HepG2 (cell line): ENCODE results near the gene BRK1. TPM values are rescaled to one million over a fixed set of nuclear protein-coding genes. Genes with fewer than 3 reads are reported as not detected.

Source experiments
- ATAC-seq: fragments of 200-7000 bp; cut with Tn5 transposase; 3 replicates; pipeline ENCODE4 v1.9.1; 2020; ENCODE audit warnings: mild to moderate bottlenecking, moderate library complexity
- BruUV-seq: library from RNA; stranded (reverse); fragments of 400-500 nt; replicated peaks from 2 replicates; lab custom pipeline; 2021; lab: Mats Ljungman, UMichigan
- CTCF ChIA-PET: fragments of 300-600 bp; formaldehyde crosslinking; extraction: SDS; loops from one replicate; lab custom pipeline; 2021; ENCODE audit warnings: low total read pairs, inconsistent platforms, low intra/inter-chr PET ratio; lab: Yijun Ruan, JAX
- POLR2A ChIA-PET: fragments of 350-600 bp; sonication (Branson Sonifier 250); formaldehyde crosslinking; loops from one replicate; lab custom pipeline; 2020; ENCODE audit warnings: antibody characterized with exemption, inconsistent platforms; lab: Yijun Ruan, JAX
- DNase-seq: peaks from one replicate; pipeline ENCODE4 v3.0.0-alpha.2; 2015; ENCODE audit warnings: low spot score
- FAIRE-seq: peaks from 3 replicates; lab custom pipeline; 2011; peaks lifted over from hg19 to GRCh38; lab: Jason Lieb, UNC
- H2AFZ ChIP-seq: one replicate; pipeline ENCODE4 v1.6.1; 2011; ENCODE audit warnings: low read length, inconsistent platforms
- H3K27ac ChIP-seq: fragments of 300-600 bp; 3 replicates; pipeline ENCODE4 v1.8.0; 2011; ENCODE audit warnings: mixed run types, mild to moderate bottlenecking, mixed read lengths, low read length, inconsistent platforms; ENCODE audit not compliant: insufficient read depth; ENCODE audit errors: extremely low read length
- H3K27me3 ChIP-seq, 2 experiments: fragments of 200-600 bp in 1 of 2; 2 replicates in 1 of 2; 3 replicates in 1 of 2; pipeline versions ENCODE4 v1.6.0 to v1.8.0; 2011; ENCODE audit warnings: low read length in 2 of 2, mild to moderate bottlenecking in 2 of 2, moderate library complexity in 2 of 2, inconsistent platforms in 1 of 2; ENCODE audit not compliant: insufficient read depth in 2 of 2, control insufficient read depth in 1 of 2
- H3K36me3 ChIP-seq, 2 experiments: fragments of 200-600 bp in 1 of 2; replicated peaks in 1 of 2; 2 replicates in 1 of 2; 3 replicates in 1 of 2; pipeline versions ENCODE4 v1.5.1 to v1.8.0; 2011; ENCODE audit warnings: low read length in 2 of 2, inconsistent platforms in 1 of 2; ENCODE audit not compliant: insufficient read depth in 2 of 2, control insufficient read depth in 1 of 2
- H3K4me1 ChIP-seq: 2 replicates; pipeline ENCODE4 v1.5.1; 2012; ENCODE audit warnings: low read length, inconsistent platforms; ENCODE audit not compliant: insufficient read depth
- H3K4me2 ChIP-seq: 2 replicates; pipeline ENCODE4 v1.6.0; 2011; ENCODE audit warnings: low read depth, low read length, inconsistent platforms
- H3K4me3 ChIP-seq, 3 experiments: fragments of 200-600 bp in 1 of 3; sonication (generic), shearing (Covaris generic) in 1 of 3; replicated peaks in 1 of 3; 2 replicates each; pipeline ENCODE4 v1.5.1; 2011 to 2016; ENCODE audit warnings: low read length in 3 of 3, inconsistent platforms in 2 of 3, low read depth in 2 of 3, mild to moderate bottlenecking in 2 of 3, control low read depth in 1 of 3, mixed read lengths in 1 of 3; ENCODE audit not compliant: insufficient read depth in 1 of 3
- H3K79me2 ChIP-seq: one replicate; pipeline ENCODE4 v1.6.1; 2011; ENCODE audit warnings: low read length, inconsistent platforms; ENCODE audit not compliant: insufficient read depth
- H3K9ac ChIP-seq: 2 replicates; pipeline ENCODE4 v1.6.0; 2011; ENCODE audit warnings: mild to moderate bottlenecking, low read depth, low read length, inconsistent platforms; ENCODE audit not compliant: insufficient read depth
- H3K9me3 ChIP-seq: 2 replicates; pipeline ENCODE4 v1.5.1; 2012; ENCODE audit warnings: mild to moderate bottlenecking, low read length
- H4K20me1 ChIP-seq: 2 replicates; pipeline ENCODE4 v1.6.0; 2011; ENCODE audit warnings: inconsistent platforms, mild to moderate bottlenecking, low read length, moderate library complexity; ENCODE audit not compliant: insufficient read depth
- CAMTA2 ChIP-seq: sonication (generic); formaldehyde crosslinking; IDR thresholded peaks from 2 replicates; pipeline ENCODE4 v1.4.0; 2020; ENCODE audit warnings: mild to moderate bottlenecking, missing genetic modification reagents, borderline replicate concordance
- KDM5A ChIP-seq: fragments of 200-600 bp; sonication (generic); IDR thresholded peaks from 2 replicates; pipeline ENCODE4 v1.7.0; 2018; ENCODE audit warnings: antibody characterized with exemption, mild to moderate bottlenecking, low read length, borderline replicate concordance
- MEIS1 ChIP-seq: sonication (generic); formaldehyde crosslinking; IDR thresholded peaks from 2 replicates; pipeline ENCODE4 v1.9.0; 2021; ENCODE audit warnings: mild to moderate bottlenecking, missing genetic modification reagents, moderate library complexity, borderline replicate concordance
- NBN ChIP-seq: fragments of 450-650 bp; conservative IDR thresholded peaks from 2 replicates; pipeline ENCODE4 v1.6.1; 2017
- PHB2 ChIP-seq: fragments of 450-650 bp; IDR thresholded peaks from 2 replicates; pipeline ENCODE4 v1.6.1; 2018; ENCODE audit not compliant: partially characterized antibody
- PRDM4 ChIP-seq: sonication (generic); formaldehyde crosslinking; IDR thresholded peaks from 2 replicates; pipeline ENCODE4 v1.9.0; 2021; ENCODE audit warnings: missing genetic modification reagents, borderline replicate concordance
- RCOR2 ChIP-seq: IDR thresholded peaks from 2 replicates; pipeline ENCODE4 v1.6.1; 2016; ENCODE audit warnings: missing biosample characterization, missing genetic modification reagents
- RXRA ChIP-seq: sonication (generic); formaldehyde crosslinking; IDR thresholded peaks from 2 replicates; pipeline ENCODE4 v1.5.1; 2020; ENCODE audit warnings: missing genetic modification reagents
- SKIL ChIP-seq: sonication (generic); formaldehyde crosslinking; IDR thresholded peaks from 2 replicates; pipeline ENCODE4 v1.8.0; 2022; ENCODE audit warnings: missing genetic modification reagents, mild to moderate bottlenecking, moderate library complexity, borderline replicate concordance
- ZFP36L1 ChIP-seq: sonication (generic); formaldehyde crosslinking; IDR thresholded peaks from 2 replicates; pipeline ENCODE4 v1.8.0; 2022; ENCODE audit warnings: mild to moderate bottlenecking, missing genetic modification reagents, moderate library complexity
- ZFP36L2 ChIP-seq: sonication (generic); formaldehyde crosslinking; IDR thresholded peaks from 2 replicates; pipeline ENCODE4 v1.4.0; 2020; ENCODE audit warnings: missing genetic modification reagents
- ZFX ChIP-seq: sonication (generic); formaldehyde crosslinking; IDR thresholded peaks from 2 replicates; pipeline ENCODE4 v1.4.0; 2020; ENCODE audit warnings: mild to moderate bottlenecking, low read depth, missing genetic modification reagents, moderate library complexity
- ZNF12 ChIP-seq: sonication (generic); formaldehyde crosslinking; IDR thresholded peaks from 2 replicates; pipeline ENCODE4 v1.5.0; 2020; ENCODE audit warnings: missing genetic modification reagents
- ZNF333 ChIP-seq: sonication (generic); formaldehyde crosslinking; IDR thresholded peaks from 2 replicates; pipeline ENCODE4 v1.4.0; 2020; ENCODE audit warnings: mild to moderate bottlenecking, missing genetic modification reagents, borderline replicate concordance
- ZNF337 ChIP-seq: sonication (generic); formaldehyde crosslinking; IDR thresholded peaks from 2 replicates; pipeline ENCODE4 v1.5.1; 2020; ENCODE audit warnings: missing genetic modification reagents, low read depth, mild to moderate bottlenecking, borderline replicate concordance
- ZNF44 ChIP-seq: sonication (generic); formaldehyde crosslinking; IDR thresholded peaks from 2 replicates; pipeline ENCODE4 v1.5.1; 2020; ENCODE audit warnings: mild to moderate bottlenecking, missing genetic modification reagents
- ZNF572 ChIP-seq: sonication (generic); formaldehyde crosslinking; IDR thresholded peaks from 2 replicates; pipeline ENCODE4 v1.5.1; 2020; ENCODE audit warnings: mild to moderate bottlenecking, missing genetic modification reagents
- ZNF607 ChIP-seq: sonication (generic); formaldehyde crosslinking; IDR thresholded peaks from 2 replicates; pipeline ENCODE4 v1.5.1; 2020; ENCODE audit warnings: missing genetic modification reagents, mild to moderate bottlenecking, borderline replicate concordance
- ZNF777 ChIP-seq: sonication (generic); formaldehyde crosslinking; IDR thresholded peaks from 2 replicates; pipeline ENCODE4 v1.4.0; 2020; ENCODE audit warnings: missing genetic modification reagents
- WGBS: methylation state at CpG from one replicate; pipeline ENCODE4 v1.1.6; 2017; ENCODE audit warnings: low lambda C conversion rate; 5-methylcytosine and 5-hydroxymethylcytosine counted together
- in situ Hi-C: cut with HindIII; loops from 2 replicates; pipeline ENCODE4 v1.10.0; 2017; ENCODE audit warnings: low pct_unique_long_range_greater_than_20kb; ENCODE audit not compliant: extremely low pct_ligation_motif_present
- intact Hi-C: fragments of 100-400 bp; cut with micrococcal nuclease; formaldehyde crosslinking; loops from one replicate; pipeline ENCODE4 v1.10.0; 2022; ENCODE audit not compliant: unreplicated experiment
- polyA plus RNA-seq, 8 experiments: library from polyadenylated mRNA; depleted of rRNA in 3 of 8; stranded (reverse) in 7 of 8; unstranded in 1 of 8; fragments of >200 nt; fragmentation: Illumina TruSeq in 4 of 8; extraction: Trizol in 4 of 8; gene quantifications; 2 replicates each; pipeline versions ENCODE4 v1.2.1 to v1.2.3, GENCODE V29; 2011 to 2016; ENCODE audit warnings: low read depth in 4 of 8, missing spikeins in 1 of 8, mixed read lengths in 1 of 8; ENCODE audit not compliant: insufficient read depth in 1 of 8
- total RNA-seq, 5 experiments: library from RNA; depleted of rRNA; stranded (reverse); fragments of >200 nt; fragmentation: Illumina TruSeq; extraction: Trizol; gene quantifications; 2 replicates each; pipeline ENCODE4 v1.2.3, GENCODE V29; 2016; ENCODE audit warnings: low read depth in 1 of 5

The BRK1 gene
- total and polyA plus RNA-seq, 2 of the 13 experiments (the other 11 are each of a cell fraction or from before 2014, with no cell fraction given), result 118 to 155 TPM

GRCh38 chr3:10164546-10165393 is 49.3 kb downstream of the BRK1 start, which contains the start of gene IRAK2:
IRAK2 (plus strand) TSS chr3:10164919; CDS start chr3:10164955, 36 bp downstream.
- H3K79me2 ChIP-seq, result peaks cover 18% of the 10 kb centered on the region
- intact Hi-C loops, result loop anchor here (1.0 to 5.0 kb wide), 2 partner anchors 38 to 61 kb away; no protein-coding TSS in a partner anchor
- in situ Hi-C loops, result loop anchor here (10.0 kb wide), 1 partner anchor 60 kb away; no protein-coding TSS in a partner anchor
- H4K20me1 ChIP-seq, result no peaks in the 10 kb centered on the region
- H3K27me3 ChIP-seq, result no peaks in the 10 kb centered on the region; a peak in 1 of 5 replicates
- H2AFZ ChIP-seq, result peak within 1 kb of the TSS; percentile 28
- 1% methylated on average over 28 of the region's 76 CpGs for whole genome bisulfite sequencing
- peak within 1 kb of the TSS; percentile 98 for H3K4me2 ChIP-seq
- peaks cover 70% of the 10 kb centered on the region for H3K4me1 ChIP-seq
- H3K9me3 ChIP-seq, result no peaks in the 10 kb centered on the region
- DNase-seq (peak; percentile 35), FAIRE-seq (no peak), ATAC-seq (peak; percentile 87)
- H3K9ac ChIP-seq, result peak within 1 kb of the TSS; percentile 93
- no TSS peak for BruUV-seq
- peak within 1 kb of the TSS; percentile 76 for H3K27ac ChIP-seq
- CTCF ChIA-PET, result interaction anchor here (2.2 kb wide), 1 partner anchor 60 kb away, joined by 8 read pairs; no protein-coding TSS in a partner anchor
- POLR2A ChIA-PET, result interaction anchor here (0.6 to 3.4 kb wide), 8 partner anchors 21 to 264 kb away, joined by 3 to 38 read pairs (median 3); partner anchors contain the start of gene VHL
- 0 out of 5 replicates have a peak, but pooled peaks cover 0 to 5% of the 10 kb centered on the region in 2 experiments for H3K36me3 ChIP-seq
- H3K4me3 ChIP-seq, result peak within 1 kb of the TSS; percentile 85 to 95 (median 88)
- TF ChIP-seq ZNF777 (CRISPR knock-in tag), result peak; percentile 84
- no peak for TF ChIP-seq RCOR2 (CRISPR knock-in tag)
- no peak for TF ChIP-seq ZNF572 (CRISPR knock-in tag)
- TF ChIP-seq KDM5A, result no peak
- TF ChIP-seq ZNF607 (CRISPR knock-in tag), result 0 out of 2 replicates have a peak, but pooled peaks have one; percentile 7
- no peak for TF ChIP-seq ZNF333
- no peak for TF ChIP-seq PRDM4 (CRISPR knock-in tag)
- no peak for TF ChIP-seq ZNF44 (CRISPR knock-in tag)
- TF ChIP-seq ZFX (CRISPR knock-in tag), result peak; percentile 88
- peak; percentile 8; the same call in 1 of the 2 replicates for TF ChIP-seq ZNF12
- TF ChIP-seq RXRA (CRISPR knock-in tag), result peak; percentile 47; the same call in 1 of the 2 replicates
- TF ChIP-seq PHB2, result no peak
- no peak for TF ChIP-seq ZFP36L2 (CRISPR knock-in tag)
- TF ChIP-seq ZFP36L1, result no peak
- TF ChIP-seq ZNF337 (CRISPR knock-in tag), result no peak
- no peak for TF ChIP-seq NBN
- TF ChIP-seq CAMTA2 (CRISPR knock-in tag), result 0 out of 2 replicates have a peak, but pooled peaks have one; percentile 22
- peak; percentile 55 for TF ChIP-seq SKIL (CRISPR knock-in tag)
- no peak; the same call in 1 of the 2 replicates for TF ChIP-seq MEIS1 (CRISPR knock-in tag)
